Measurements from ENCODE around the gene PPP2R2B.

DNA sequence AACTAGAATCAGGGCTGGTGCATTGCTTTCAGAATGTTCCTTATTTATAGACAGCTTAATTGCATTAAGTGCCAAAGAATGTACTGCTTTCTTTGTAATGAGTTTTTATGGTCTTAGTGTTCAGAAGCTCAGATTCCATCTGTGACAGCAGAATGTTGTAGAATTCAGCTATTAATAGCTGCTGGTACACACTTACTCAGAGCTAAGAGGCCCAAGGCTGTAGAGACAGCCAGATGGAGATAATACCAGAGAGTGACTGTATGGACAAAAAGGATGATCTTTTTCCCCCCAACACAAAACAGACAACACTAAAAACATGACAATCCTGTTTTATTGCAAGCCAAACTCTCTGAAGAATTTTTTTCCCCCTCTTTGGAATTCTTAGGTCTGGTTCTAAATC, 50.2 kb downstream of the PPP2R2B start:
- TF ChIP-seq, protein P1, sequence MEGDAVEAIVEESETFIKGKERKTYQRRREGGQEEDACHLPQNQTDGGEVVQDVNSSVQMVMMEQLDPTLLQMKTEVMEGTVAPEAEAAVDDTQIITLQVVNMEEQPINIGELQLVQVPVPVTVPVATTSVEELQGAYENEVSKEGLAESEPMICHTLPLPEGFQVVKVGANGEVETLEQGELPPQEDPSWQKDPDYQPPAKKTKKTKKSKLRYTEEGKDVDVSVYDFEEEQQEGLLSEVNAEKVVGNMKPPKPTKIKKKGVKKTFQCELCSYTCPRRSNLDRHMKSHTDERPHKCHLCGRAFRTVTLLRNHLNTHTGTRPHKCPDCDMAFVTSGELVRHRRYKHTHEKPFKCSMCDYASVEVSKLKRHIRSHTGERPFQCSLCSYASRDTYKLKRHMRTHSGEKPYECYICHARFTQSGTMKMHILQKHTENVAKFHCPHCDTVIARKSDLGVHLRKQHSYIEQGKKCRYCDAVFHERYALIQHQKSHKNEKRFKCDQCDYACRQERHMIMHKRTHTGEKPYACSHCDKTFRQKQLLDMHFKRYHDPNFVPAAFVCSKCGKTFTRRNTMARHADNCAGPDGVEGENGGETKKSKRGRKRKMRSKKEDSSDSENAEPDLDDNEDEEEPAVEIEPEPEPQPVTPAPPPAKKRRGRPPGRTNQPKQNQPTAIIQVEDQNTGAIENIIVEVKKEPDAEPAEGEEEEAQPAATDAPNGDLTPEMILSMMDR (IDR thresholded peaks at IDR 0.05), result no peak
- TF ChIP-seq EP300 (IDR thresholded peaks at IDR 0.05), result no peak
